ENCODE measurements around the gene ANO10.
A peak's percentile ranks its signal among the peaks of the same experiment; 100 is the strongest.
"Not testable (repeated sequence)": the region's sequence is repeated elsewhere in the genome, so short reads cannot be mapped to it uniquely, and the experiment has no call there.

ANO10 gene

DNA sequence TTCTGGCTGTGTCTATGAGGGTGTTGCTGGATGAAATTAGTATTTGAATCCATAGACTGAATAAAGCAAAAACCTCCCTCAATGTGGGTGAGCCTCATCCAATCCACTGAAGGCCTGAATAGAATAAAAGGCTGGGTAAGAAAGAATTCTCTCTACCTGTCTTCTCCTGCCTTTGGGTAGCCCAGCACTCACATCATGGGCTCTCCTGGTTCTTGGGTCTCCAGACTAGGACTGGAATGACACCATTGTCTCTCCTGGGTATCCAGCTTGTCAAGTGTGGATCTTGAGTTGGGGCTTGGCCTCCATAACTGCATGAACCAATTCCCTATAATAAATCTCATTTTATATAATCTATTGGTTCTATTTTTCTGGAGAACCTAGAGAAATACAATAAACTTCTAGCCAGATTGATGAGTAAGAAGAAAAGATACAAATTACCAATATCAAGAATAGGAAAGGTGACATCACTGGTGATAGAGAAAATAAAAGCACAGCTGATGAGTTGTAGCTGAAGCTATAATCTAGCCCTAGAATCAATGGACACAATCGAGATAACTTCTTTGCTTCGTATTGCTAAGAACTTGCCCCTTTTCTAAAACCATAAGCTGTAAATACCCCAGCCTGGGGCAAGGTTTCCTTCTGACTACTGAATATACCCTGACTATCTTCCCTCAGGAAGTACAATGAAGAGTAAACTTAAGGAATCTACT lies 106.4 kb downstream of the ANO10 start:
- FAIRE-seq = no peak

DNA sequence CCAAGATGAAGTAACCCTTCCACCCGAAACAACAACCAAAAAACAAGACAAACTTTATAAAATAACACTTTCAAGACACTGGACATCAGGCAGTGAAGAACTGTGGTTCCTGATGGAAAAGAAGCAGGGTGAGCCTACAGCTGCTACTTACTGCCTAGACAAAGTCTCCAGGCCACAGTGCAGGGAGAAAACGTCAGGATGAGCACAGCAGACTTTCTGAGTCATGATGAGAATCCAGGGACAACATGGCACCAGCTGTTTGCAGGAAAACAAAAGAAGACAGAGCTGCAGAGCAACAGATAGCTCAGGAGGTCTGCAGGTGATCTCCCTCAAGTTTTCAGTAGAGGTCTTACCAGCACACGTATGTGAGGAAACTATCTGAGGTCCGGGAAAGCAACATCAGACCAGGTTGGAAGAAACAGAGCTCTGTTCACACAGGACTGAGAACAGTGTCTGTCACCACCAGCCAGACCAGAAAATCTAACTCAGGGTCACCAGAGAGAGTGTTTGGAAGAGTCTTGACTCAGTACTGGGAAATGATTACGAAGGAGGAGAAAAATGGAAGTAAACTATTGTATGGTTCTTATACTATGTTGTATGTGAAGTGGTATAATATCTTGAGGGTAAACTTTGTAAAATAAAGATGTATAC lies 108.9 kb downstream of the ANO10 start:
- no peak for FAIRE-seq

DNA sequence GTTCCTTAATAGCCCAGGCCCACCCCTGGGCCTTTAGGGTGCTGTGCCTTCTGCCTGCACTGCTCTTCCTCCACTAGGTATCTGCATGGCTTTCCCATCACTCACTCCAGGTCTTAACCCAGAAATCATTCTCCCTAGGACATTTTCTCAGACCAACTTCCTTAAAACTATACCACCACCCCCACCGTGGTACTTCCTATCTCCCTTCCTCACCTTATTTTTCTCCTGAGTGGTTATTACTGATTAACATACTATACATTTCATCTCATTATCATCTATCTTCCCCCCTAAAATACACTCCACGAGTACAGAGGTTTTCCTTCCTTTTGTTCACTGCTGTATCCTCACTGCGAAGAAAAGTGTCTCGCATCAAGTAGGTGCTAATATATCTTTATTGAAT lies 115.2 kb downstream of the ANO10 start:
- FAIRE-seq = no peak

DNA sequence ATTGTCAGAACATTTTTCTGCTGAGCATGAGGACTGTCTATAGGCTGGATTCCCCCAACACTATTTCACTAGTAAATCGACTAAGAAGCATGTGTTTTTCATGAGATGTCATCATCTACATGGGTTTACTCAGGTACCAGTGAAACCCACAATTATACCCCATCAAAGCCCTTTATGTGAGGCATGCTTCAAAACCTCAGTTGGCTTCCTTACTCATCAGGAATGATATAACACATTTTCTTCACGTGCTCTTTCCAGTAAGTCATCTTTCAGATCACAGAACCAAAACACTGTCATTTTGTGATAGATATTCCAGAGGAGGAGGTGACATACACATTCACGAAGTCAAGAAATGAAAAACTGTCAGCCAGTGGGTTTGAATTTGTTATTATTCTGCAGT lies 116.5 kb downstream of the ANO10 start:
- no peak for FAIRE-seq

DNA sequence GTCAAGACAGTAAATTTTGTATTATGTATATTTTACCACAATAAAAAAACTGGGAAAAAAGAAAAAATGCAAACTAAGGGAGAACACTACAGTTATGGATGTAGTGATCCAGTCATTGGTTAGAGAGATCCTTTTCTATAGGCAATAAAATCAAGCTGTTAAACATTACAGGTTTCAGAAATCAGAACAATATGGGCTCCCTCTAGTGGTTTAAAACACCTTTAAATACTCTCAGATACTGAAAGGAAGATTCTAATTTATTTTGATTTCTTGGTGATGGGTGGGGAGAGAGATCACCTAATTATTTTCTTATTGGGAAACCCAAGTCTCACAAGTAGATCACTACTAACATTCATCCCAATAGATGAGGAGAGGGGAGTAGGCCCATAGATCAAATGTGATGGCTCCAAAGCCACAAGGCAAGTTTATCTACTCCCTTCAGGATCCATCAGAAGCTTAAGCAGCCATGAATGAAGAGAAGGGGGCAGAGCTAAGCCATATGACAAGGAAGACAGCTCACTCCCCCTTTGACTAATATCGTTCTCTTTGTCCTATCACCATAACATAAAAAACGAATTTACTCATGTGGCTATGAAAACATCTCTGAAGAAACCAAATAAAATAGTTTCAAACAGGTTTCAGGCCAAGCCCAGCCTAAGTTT lies 118.6 kb downstream of the ANO10 start:
- peak; percentile 11 for FAIRE-seq

DNA sequence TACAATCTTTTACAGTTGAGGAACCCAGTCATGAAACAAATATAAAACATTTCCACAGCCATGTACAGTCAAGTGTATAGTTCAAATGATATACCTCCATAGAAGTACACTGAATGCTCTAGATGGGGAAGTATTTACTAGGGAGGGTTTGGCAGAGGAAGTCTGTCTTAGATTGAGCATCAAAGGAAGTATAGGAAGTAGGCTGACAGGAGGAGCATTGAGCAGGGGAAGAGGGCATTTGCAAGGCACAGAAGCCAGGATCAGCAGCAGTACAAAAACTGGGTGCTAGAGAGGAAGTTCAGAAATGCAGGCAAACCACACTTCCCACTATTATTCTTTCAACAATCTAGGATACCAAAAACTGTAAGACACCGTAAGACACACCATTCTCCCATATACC lies 122.6 kb downstream of the ANO10 start:
- no peak for FAIRE-seq

DNA sequence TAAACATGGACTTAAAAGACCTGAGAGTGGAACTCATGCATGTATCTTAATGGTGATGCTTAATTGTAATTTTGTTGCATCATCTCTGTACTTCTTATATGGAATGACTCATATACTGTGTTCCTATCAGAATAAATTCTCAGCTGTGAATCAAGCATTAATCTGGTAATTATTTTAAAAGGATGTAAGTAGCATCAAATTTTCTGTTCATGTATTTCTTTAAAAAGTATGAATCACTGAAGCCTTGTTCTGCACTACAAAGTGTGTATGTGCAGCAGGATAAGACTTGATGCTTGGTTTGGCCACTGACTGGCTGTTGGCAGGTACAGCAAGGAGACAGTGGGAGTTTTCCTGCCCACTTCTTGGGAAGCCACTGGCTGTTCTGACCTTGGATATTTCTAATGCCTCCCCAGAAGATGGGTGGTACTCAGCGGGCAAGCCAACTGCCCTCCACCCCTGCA lies 123.9 kb downstream of the ANO10 start:
- no peak for FAIRE-seq

DNA sequence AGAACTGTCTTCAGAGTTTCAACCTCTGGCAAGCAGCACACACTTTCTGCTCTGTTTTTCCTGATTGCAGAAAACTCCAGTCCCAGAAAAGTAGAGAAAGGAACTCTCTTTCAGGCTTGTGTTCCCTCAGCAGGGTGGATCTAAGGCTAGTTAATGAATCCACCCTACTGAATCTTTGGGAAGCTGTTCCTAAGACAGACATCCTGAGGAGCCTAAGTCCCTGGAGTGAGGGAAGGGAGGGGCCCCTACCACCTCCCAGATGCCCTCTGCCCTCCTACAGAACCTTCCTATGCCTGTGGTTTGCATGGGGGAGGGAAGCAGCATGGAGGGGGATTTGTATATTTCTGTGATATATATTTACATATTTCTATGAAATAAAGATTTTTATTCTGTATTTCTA lies 124.4 kb downstream of the ANO10 start:
- FAIRE-seq = no peak

DNA sequence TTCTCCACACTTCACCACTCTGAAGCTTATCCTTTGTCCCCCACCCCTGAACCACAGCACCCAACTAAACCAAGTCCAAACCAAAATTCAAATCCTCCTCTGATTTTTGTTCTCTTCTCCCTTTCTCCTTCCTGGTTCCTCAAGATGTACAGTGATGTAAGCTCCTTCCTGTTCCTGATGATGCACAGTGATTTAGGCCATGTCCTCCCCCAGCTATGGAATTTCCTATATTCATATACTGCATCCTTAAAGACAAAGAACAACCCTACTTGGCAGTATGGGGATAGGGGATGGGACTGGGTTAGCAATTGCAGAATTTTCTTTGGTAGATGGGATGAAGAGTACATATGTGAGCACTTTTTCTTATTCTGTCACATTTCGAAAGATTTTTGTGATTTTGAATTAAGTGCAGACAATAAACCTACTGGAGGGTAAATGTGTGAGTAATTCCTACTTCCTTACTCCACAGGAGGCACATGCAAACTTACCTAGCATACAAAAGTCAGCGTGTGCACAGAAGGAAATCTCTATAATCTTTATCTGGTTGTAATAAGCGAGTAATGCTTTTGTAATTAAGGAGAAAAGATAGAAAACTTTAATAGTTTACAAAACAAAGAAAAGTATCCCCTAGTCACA lies 125.0 kb downstream of the ANO10 start:
- no peak for FAIRE-seq

DNA sequence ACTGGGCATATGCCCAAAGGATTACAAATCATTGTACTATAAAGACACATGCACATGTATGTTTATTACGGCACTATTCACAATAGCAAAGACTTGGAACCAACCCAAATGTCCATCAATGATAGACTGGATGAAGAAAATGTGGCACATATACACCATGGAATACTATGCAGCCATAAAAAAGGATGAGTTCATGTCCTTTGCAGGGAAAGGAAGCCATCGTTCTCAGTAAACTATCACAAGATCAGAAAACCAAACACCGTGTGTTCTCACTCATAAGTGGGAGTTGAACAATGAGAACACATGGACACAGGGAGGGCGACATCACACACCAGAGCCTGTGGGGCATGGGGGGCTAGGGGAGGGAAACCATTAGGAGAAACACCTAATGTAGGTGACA lies 128.9 kb downstream of the ANO10 start:
- not testable (repeated sequence) for FAIRE-seq

DNA sequence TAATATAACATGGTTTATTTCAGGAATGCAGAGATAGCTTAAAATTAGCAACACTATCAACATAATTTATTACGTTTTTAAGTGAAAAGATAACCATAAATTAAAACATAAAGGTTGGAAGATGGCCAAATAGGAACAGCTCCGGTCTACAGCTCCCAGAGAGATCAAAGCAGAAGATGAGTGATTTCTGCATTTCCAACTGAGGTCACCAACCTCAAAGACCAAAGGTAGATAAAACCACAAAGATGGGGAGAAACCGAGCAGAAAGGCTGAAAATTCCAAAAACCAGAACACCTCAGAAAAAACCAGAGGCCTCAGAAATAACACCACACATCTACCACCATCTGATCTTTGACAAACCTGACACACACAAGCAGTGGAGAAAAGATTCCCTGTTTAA lies 130.0 kb downstream of the ANO10 start:
- not testable (repeated sequence) for FAIRE-seq

DNA sequence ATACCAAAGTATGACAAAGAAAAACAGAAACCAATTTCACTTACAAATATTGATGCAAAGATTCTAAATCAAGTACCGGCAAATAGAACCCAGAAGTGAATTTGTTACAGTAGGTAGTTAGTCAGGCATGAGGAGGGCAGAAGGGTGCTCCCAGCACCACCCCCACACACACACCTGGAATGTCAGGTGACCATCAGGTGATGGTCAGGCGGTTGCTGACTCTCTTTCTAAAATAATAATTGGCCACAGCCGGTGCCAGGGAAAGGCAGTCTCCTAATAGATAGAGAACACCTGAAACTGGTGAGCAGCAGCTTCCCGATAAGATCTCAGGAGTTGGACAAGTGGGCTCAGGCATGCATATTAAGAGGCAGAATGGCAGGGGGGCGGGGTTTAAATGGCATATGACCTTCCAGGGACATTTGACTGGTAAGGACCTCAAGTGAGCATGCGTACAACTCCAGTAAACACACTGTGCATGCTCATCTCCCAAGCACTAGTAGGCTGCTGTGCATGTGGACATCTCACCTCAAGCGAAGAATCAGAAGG lies 131.1 kb downstream of the ANO10 start:
- FAIRE-seq = no peak

DNA sequence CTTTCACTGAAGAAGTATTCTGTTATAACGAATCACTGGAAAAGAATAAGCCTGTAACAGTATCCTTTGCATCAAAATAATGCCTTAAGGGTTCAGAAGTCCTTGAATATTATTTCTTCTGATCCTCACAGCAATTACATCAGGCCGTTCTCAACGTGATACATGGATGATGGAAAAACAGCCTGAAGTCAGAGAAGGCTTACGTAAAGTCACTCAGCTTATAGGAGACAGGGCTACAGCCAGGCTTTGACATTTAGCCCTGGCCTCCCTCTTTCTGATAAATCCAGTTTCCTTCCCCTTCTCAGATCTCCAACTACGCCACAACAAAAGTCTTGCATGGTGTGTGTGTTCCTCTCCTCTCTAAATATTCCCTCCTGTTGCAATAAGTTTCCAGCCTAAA lies 131.9 kb downstream of the ANO10 start:
- FAIRE-seq = no peak

DNA sequence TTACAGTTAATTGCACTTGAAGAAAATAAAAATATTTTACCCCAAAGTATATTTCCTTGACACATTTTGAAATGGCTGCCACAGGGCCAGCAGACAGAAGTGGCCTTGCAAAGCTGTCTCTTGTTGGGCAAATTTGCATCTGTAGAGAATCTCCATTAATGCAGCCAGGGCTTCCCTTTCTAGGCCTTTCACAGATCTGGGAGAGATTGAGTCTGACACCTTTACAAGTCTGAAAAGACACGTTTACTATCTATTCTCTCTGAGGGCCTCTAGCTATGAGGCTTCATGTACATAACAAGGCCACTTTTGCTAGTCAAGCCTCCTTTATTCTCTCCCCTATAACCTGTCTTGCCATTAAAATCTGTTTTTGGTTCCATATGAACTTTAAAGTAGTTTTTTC lies 135.9 kb downstream of the ANO10 start:
- FAIRE-seq = no peak

DNA sequence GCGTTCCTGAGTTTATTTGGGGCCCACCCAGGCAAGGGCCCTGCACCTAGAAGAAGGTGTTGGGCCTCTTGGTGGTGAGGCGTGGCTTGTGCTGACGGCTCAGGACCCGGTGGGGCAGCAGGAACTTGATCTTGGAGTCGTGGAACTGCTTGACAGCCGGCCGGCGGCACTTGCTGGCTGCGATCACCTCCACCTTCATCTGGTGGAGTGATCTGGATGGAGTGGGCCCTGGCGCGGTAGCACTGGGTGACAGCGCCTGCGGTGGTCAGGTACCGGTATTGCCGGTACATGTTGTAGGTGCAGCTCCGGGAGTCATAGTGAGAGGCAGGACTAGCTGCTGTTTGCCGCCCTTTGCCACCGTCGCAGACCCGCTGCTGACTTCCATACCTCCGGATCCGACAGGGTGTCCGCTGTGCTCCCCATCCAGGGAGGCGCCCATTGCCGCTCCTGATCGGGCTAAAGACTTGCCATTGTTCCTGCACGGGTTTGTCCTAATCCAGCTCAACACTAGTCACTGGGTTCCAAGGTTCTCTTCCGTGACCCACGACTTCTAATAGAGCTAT lies 136.8 kb downstream of the ANO10 start:
- FAIRE-seq = no peak

DNA sequence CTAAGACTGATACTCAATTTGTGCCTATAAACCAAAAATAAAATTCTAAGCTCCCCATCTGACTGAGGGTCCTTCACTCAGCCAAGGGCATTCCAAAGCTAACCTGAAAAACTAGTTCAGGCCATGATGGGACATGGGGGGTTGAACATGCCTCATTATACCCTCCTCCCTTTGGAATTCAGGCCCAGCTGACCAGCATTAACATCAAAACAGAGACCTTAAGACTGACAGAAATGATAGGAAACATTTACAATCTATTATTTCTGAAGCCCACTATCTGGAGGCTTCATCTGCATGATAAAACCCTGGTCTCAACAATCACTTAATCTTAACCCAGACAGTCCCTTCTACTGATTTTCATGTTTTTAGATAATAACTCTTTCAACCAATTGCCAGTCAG lies 140.4 kb downstream of the ANO10 start:
- no peak for FAIRE-seq

DNA sequence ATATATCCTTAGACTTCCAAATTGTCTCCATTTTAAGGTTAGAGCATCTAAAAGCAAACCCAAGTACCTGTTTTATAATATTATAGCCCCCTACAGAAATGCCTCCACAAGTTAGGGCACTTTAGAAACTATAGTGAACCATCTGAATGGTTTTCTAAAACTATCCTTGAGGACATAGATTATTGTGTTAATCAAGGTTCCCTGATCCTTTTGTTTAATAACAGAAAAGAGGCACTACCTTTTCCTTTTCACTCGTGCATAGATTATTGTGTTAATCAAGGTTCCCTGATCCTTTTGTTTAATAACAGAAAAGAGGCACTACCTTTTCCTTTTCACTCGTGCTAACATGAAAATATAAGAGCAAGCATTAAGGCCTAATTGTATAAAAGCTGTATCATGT lies 143.0 kb downstream of the ANO10 start:
- peak; percentile 34 for FAIRE-seq

DNA sequence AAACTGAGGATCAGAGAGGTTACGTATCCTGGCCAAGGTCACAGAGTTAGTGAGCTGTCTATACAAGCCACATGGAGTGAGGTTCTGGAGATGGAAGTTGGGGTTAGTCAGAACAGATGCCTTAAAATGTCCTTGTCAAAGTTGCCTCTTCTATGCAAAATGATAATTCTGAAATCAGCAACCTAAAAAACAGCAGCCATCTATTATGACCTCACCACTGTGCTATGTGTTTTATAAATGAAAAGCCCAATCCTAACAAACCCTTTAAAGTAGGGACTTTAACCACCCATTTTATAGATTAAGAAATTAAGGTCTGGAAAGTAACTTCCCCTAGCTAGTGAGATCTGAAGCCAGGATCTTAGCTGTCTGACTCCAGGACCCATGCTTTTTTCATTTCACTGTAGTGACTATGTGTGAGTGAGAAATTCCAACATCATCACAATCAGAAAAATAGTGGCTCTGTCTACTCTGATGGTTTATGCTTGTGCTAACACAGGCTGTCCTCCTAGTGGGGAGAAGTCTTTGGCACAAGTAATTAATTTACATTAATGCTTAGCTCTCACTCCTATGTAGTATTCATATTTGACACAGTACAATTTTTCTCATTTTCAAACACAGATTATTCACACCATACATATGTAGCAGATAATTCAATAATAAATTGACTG lies 143.6 kb downstream of the ANO10 start:
- FAIRE-seq = no peak

DNA sequence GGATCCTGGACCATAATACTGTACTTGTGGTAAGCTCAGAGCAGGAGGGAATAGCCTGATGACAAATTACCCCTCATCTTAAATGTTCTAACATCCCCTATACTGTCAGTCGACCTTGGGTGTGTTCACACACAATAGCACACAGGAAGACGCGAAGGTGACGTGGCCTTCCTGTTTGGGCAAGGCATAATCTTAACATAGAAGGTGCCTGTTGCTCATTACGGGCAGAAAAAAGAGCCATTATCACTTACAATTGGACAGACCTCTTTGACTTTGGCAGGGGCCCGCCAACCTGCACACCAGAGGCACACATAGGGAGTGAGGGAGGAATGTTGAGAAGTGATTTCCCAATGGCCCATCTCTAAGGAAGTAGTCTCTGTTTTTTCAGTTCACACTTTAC lies 144.2 kb downstream of the ANO10 start:
- no peak for FAIRE-seq

DNA sequence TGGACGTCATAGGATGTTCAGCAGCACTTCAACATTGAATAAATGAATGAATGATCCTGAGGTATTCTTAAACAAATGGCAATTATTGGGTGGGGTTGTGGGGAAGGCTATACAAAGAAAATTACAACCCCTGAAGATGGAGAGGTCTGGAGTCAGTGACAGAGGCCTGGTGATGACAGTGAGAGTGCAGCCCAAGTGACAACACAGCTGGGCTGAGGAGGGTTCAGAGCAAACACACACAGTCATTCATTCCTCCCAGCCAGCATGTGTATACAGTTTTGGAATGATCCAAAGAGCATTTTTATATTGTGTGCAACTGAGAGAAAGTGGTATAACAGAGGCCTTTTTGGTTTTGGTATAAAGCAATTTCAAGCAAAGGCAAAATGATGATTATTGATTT lies 148.1 kb downstream of the ANO10 start:
- no peak for FAIRE-seq

DNA sequence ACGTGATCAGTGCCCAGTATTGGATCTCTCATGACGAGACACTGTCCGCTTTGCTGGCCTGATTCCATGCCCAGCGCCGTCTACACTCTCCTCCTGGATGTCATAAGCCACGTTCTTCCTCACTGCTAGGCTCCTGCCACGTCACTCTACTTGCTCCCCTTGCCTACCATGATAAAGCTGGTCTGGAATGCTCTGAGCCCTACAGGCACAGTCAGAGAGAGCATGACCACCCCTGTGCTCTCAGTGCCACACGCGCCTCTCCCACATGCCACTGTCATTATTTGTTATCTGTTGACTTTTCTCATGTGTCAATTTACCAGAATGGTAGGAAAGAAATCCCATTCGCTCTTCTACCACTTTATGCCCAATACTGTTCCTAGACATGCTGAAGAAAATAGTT lies 148.6 kb downstream of the ANO10 start:
- FAIRE-seq = no peak

DNA sequence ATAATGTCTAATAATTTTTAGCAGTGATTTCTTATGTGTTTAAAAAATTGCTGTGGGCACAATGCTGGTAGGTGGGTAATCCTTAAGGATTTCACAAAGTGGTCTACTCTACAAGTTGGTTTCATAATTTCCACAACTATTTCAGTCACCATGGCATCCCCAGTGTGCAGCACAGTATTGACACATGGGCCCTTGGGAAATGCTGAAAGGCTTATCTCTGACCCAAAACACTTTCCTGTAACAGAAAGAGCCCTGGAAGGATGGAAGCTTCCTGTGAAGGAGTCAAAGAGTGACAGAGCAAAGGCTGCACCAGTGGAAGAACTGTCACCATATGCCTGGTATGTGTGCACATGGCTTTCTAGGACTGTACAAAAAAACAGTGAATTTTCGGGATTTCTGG lies 153.7 kb downstream of the ANO10 start:
- FAIRE-seq = no peak

DNA sequence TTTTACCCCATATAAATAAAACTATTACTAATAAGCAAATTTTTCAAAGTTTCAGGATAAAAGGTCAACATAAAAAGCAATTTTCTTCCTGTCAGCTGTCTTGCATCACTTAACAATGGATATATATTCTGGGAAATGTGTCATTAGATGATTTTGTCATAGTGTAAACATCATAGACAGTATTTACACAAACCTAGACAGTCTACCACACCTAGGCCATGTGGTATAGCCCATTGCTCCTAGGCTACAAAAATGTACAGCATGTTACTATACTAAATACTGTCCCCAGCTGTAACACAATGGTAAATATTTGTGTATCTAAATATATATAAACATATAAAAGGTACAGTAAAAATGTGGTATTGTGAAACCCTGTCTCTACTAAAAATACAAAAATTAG lies 156.7 kb downstream of the ANO10 start:
- FAIRE-seq = no peak

Measured in G401.6 (cell line).